Type B pancreatic cell (in vitro differentiated cells): Measurements from ENCODE around the gene MFF. TPM values are rescaled to one million over a fixed set of nuclear protein-coding genes. Genes with fewer than 3 reads are reported as not detected.
"Not testable (repeated sequence)": the region's sequence is repeated elsewhere in the genome, so short reads cannot be mapped to it uniquely, and the experiment has no call there.

Source experiments
- DNase-seq: peaks from one replicate; pipeline ENCODE4 v3.0.0; 2021; ENCODE audit warnings: mixed read lengths; ENCODE audit not compliant: unreplicated experiment; ENCODE audit errors: extremely low spot score
- H3K27ac Mint-ChIP-seq: 2 replicates; pipeline ENCODE4 v1.8.0; 2021; ENCODE audit warnings: mild to moderate bottlenecking, mixed read lengths
- H3K27me3 Mint-ChIP-seq: 2 replicates; pipeline ENCODE4 v1.8.0; 2021; ENCODE audit warnings: mixed read lengths
- H3K36me3 Mint-ChIP-seq: 2 replicates; pipeline ENCODE4 v1.8.0; 2021; ENCODE audit warnings: mixed read lengths
- H3K4me1 Mint-ChIP-seq: one replicate; pipeline ENCODE4 v1.8.0; 2021; ENCODE audit warnings: mixed read lengths; ENCODE audit not compliant: unreplicated experiment
- H3K4me3 Mint-ChIP-seq: 2 replicates; pipeline ENCODE4 v1.8.0; 2021; ENCODE audit warnings: mild to moderate bottlenecking, mixed read lengths
- H3K9me3 Mint-ChIP-seq: 2 replicates; pipeline ENCODE4 v1.8.0; 2021; ENCODE audit warnings: mixed read lengths
- CTCF ChIP-seq: fragments of 200-600 bp; sonication (generic); conservative IDR thresholded peaks from 2 replicates; pipeline ENCODE4 v1.5.0; 2021; ENCODE audit warnings: antibody characterized with exemption, mild to moderate bottlenecking
- total RNA-seq: library from RNA; stranded (reverse); gene quantifications from 2 replicates; pipeline ENCODE4 v1.2.1, GENCODE V29; 2021; ENCODE audit warnings: low replicate concordance

Gene MFF
- total RNA-seq, 1 donor from 2014 or later = 71.3 TPM

GRCh38 chr2:227348324-227348723 is 23.3 kb downstream of the MFF start:
- no peak for DNase-seq
- Mint-ChIP-seq H3K9me3 (no peaks in the 10 kb centered on the region), H3K27me3 (no peaks in the 10 kb centered on the region)

GRCh38 chr2:227349989-227350612 is 25.1 kb downstream of the MFF start:
- no peaks in the 10 kb centered on the region for H3K27me3 Mint-ChIP-seq
- H3K36me3 Mint-ChIP-seq = peaks cover 9% of the 10 kb centered on the region

More at GRCh38 chr2:227348324-227348723, 23.3 kb downstream of the MFF start:
- no peak for TF ChIP-seq CTCF
- H3K4me1 Mint-ChIP-seq = no peaks in the 10 kb centered on the region
- no peak overlapping the region for H3K4me3 Mint-ChIP-seq
- no peak overlapping the region for H3K27ac Mint-ChIP-seq
- peaks cover 9% of the 10 kb centered on the region for H3K36me3 Mint-ChIP-seq

GRCh38 chr2:227351639-227352038 is 26.6 kb downstream of the MFF start:
- H3K4me1 Mint-ChIP-seq = no peaks in the 10 kb centered on the region
- no peak overlapping the region for H3K27ac Mint-ChIP-seq
- H3K9me3 Mint-ChIP-seq = no peaks in the 10 kb centered on the region
- no peak for DNase-seq
- H3K4me3 Mint-ChIP-seq = no peak overlapping the region
- TF ChIP-seq CTCF = no peak
- no peaks in the 10 kb centered on the region for H3K27me3 Mint-ChIP-seq
- H3K36me3 Mint-ChIP-seq = peaks cover 12% of the 10 kb centered on the region

More at GRCh38 chr2:227349989-227350612, 25.1 kb downstream of the MFF start:
- Mint-ChIP-seq H3K9me3 (no peaks in the 10 kb centered on the region), H3K4me1 (no peaks in the 10 kb centered on the region), H3K4me3 (no peak overlapping the region), H3K27ac (no peak overlapping the region)
- no peak for DNase-seq
- TF ChIP-seq CTCF = no peak

- Mint-ChIP-seq H3K9me3 (no peaks in the 10 kb centered on the region), H3K4me1 (no peaks in the 10 kb centered on the region), H3K36me3 (peaks cover 22% of the 10 kb centered on the region), H3K4me3 (no peak overlapping the region), H3K27ac (no peak overlapping the region), H3K27me3 (no peaks in the 10 kb centered on the region)
- TF ChIP-seq CTCF = no peak
- no peak for DNase-seq
Observed at GRCh38 chr2:227360351-227360750, 35.3 kb downstream of the MFF start.

- TF ChIP-seq CTCF = peak; percentile 43
- H3K27ac Mint-ChIP-seq = no peak overlapping the region
- H3K4me1 Mint-ChIP-seq = no peaks in the 10 kb centered on the region
- peaks cover 19% of the 10 kb centered on the region for H3K36me3 Mint-ChIP-seq
- no peaks in the 10 kb centered on the region for H3K27me3 Mint-ChIP-seq
- DNase-seq = no peak
- H3K4me3 Mint-ChIP-seq = no peak overlapping the region
- H3K9me3 Mint-ChIP-seq = peaks cover 6% of the 10 kb centered on the region
Observed at GRCh38 chr2:227363756-227364155, 38.7 kb downstream of the MFF start.

- not testable (repeated sequence) for H3K4me3 Mint-ChIP-seq, H3K36me3 Mint-ChIP-seq, H3K27me3 Mint-ChIP-seq, H3K9me3 Mint-ChIP-seq, H3K27ac Mint-ChIP-seq, H3K4me1 Mint-ChIP-seq, DNase-seq
Observed at GRCh38 chr2:227364585-227365263, 39.7 kb downstream of the MFF start.
